Prostate gland (tissue), 2 donors: ENCODE measurements around the gene CCDC148.

ENCODE experiments used
- CTCF ChIP-seq, 4 experiments: fragments of 200-600 bp in 2 of 4; fragments of 450-650 bp in 2 of 4; sonication (generic) in 2 of 4; IDR thresholded peaks; 1 replicate in 3 of 4; 2 replicates in 1 of 4; pipeline ENCODE4 v1.5.1; 2016 to 2019; ENCODE audit warnings: antibody characterized with exemption in 4 of 4, mild to moderate bottlenecking in 2 of 4, moderate library complexity in 2 of 4
- POLR2A ChIP-seq: fragments of 450-650 bp; IDR thresholded peaks from one replicate; pipeline ENCODE4 v1.6.1; 2016; ENCODE audit warnings: antibody characterized with exemption, mild to moderate bottlenecking

GRCh38 chr2:158493458-158493857 lies 36.9 kb upstream of the CCDC148 start:
- TF ChIP-seq CTCF (IDR thresholded peaks at IDR 0.05) (no peak), POLR2A (no peak)
